Activated CD8-positive, alpha-beta memory T cell treated with anti-CD3 and anti-CD28 coated beads, Interleukin-2, amount 10 ng/mL, durations not matched to agents 7 days and 5 days (primary cell): Measurements from ENCODE around the gene URB1. TPM values are rescaled to one million over a fixed set of nuclear protein-coding genes. Genes with fewer than 3 reads are reported as not detected.

Source experiments
- ATAC-seq: fragments of 150-1000 bp; cut with Tn5 transposase; one replicate; pipeline ENCODE4 v1.10.0; 2021; ENCODE audit warnings: moderate library complexity
- CTCF ChIA-PET: fragments of 350-600 bp; sonication (Branson Sonifier 250); formaldehyde crosslinking; loops from one replicate; lab custom pipeline; 2021; ENCODE audit warnings: antibody characterized with exemption; lab: Charles Lee
- DNase-seq: peaks from one replicate; pipeline ENCODE4 v3.0.0-alpha.2; 2020
- H3K27ac Mint-ChIP-seq: one replicate; pipeline ENCODE4 v1.8.0; 2021; ENCODE audit warnings: mild to moderate bottlenecking, mixed read lengths
- H3K27me3 Mint-ChIP-seq: one replicate; pipeline ENCODE4 v1.8.0; 2021; ENCODE audit warnings: mixed read lengths
- H3K36me3 Mint-ChIP-seq: one replicate; pipeline ENCODE4 v1.8.0; 2021; ENCODE audit warnings: mild to moderate bottlenecking, mixed read lengths
- H3K4me1 Mint-ChIP-seq: one replicate; pipeline ENCODE4 v1.8.0; 2021; ENCODE audit warnings: mixed read lengths
- H3K4me3 Mint-ChIP-seq: one replicate; pipeline ENCODE4 v1.8.0; 2021; ENCODE audit warnings: mild to moderate bottlenecking, moderate library complexity, mixed read lengths
- H3K9me3 Mint-ChIP-seq: one replicate; pipeline ENCODE4 v1.8.0; 2022; ENCODE audit warnings: low read depth, mixed read lengths
- total RNA-seq, 2 experiments: library from RNA; stranded (reverse); gene quantifications; one replicate each; pipeline ENCODE4 v1.2.3, GENCODE V29; 2021

The URB1 gene
- total RNA-seq, 2 experiments from 2014 or later: 17.5 to 28.3 TPM

DNA sequence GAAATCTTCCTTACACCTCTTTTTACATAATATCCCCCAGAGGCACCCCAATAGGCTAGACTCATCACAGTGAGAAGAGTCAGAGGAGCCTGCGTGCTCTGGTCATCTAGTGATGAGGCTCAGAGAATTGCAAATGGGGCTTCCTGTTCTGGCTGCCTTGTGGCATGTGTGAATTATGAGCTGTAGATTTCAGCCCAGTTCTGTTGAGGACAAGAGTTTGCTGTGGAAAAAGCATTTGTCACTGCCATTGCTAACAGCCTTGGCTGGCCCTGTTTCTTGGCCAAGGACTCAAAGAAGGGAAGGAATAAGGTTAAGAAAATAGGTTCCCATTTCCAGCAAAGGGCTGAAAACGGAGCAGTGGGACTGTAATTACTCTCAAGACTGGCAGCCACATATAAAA lies 63.5 kb downstream of the URB1 start:
- H3K9me3 Mint-ChIP-seq: no peaks in the 10 kb centered on the region
- no peak for DNase-seq
- H3K4me3 Mint-ChIP-seq: no peak overlapping the region
- H3K36me3 Mint-ChIP-seq: peaks cover 74% of the 10 kb centered on the region
- CTCF ChIA-PET: no interaction called here
- no peaks in the 10 kb centered on the region for H3K4me1 Mint-ChIP-seq
- H3K27ac Mint-ChIP-seq: no peak overlapping the region
- no peak for ATAC-seq
- H3K27me3 Mint-ChIP-seq: no peaks in the 10 kb centered on the region

DNA sequence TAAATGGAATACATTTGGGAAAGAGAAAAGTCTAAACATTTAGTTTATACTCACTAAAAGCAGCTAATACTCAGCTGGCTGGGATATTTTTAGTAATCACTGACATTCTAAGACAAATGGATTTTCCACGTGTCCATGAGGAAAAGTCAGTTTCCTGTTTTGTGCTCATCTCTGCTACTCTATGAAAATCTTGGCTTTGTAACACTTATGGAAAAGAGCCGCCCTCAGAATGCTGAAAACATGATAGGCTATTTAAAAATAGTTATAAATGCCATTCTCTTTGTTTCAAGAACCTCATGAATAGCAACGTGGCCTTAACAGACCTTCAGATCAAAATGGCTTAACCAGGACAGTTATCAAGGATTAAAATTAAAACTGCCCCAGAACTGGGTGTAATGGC lies 64.2 kb downstream of the URB1 start:
- Mint-ChIP-seq H3K4me1 (no peaks in the 10 kb centered on the region), H3K4me3 (no peak overlapping the region), H3K36me3 (peaks cover 78% of the 10 kb centered on the region), H3K9me3 (no peaks in the 10 kb centered on the region), H3K27ac (no peak overlapping the region), H3K27me3 (no peaks in the 10 kb centered on the region)
- ATAC-seq (no peak), DNase-seq (no peak)
- CTCF ChIA-PET: no interaction called here

DNA sequence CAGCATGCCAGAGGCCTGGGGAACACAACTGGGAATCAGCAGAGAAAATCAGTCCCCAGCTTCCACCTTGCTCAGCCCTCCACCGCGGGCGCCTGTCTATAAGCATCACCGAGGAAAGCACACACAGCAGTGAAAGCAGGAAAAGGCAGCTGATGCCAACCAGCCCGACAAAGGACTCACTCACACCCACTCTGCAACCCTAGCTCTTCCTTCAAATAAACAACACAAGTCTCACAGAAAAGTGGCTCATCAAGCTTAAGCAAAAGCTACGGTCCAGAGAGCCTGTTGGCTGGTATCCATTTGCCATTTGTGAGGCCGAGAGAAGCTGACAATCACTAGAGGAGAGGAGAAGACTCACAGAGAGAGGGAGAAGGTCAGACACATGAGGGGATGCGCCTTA lies 67.1 kb downstream of the URB1 start:
- Mint-ChIP-seq H3K9me3 (no peaks in the 10 kb centered on the region), H3K36me3 (peaks cover 80% of the 10 kb centered on the region), H3K4me1 (no peaks in the 10 kb centered on the region), H3K27me3 (no peaks in the 10 kb centered on the region), H3K27ac (no peak overlapping the region), H3K4me3 (no peak overlapping the region)
- ATAC-seq (no peak), DNase-seq (no peak)
- CTCF ChIA-PET: no interaction called here

DNA sequence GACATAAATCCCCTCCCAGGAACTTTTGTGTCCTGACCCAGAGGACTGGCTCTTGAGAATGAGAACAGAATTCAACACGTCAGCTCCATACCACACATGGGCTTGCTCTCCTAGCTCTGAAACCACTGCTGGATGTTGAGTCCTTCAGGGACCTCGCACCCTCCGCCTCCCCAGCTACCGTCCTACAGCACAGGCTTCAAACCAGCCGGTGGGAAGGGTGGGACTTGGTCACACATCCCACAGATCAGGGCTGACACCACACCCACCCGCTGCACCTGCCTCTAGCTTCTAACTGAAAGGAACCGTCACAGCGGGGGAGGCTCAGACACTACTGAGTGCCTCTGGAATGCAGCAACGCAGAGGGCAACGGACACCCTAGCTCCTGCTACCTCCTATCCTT lies 70.1 kb downstream of the URB1 start:
- no peak for DNase-seq
- Mint-ChIP-seq H3K27me3 (no peaks in the 10 kb centered on the region), H3K27ac (no peak overlapping the region), H3K9me3 (no peaks in the 10 kb centered on the region), H3K36me3 (peaks cover 70% of the 10 kb centered on the region), H3K4me1 (no peaks in the 10 kb centered on the region), H3K4me3 (no peak overlapping the region)
- no peak for ATAC-seq
- CTCF ChIA-PET: no interaction called here

DNA sequence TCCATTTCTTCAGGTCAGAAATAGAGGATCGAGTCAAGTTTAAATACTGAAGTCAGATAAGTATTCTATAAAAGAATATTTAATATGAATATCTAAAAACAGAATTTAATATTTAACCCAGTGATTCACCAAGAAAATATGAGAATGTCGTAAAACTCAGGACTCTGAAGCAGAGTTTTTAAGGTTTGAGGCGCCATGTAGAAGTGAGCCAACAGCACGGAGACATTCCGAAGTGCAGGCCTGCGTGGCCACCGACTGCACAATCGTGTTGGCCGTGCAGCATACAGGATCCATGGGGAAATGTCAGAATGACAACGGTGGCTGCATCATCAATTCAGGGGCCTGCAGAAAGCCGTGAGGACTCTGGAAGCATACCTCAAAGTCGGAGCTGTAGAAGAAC lies 70.7 kb downstream of the URB1 start:
- no peak overlapping the region for H3K4me3 Mint-ChIP-seq
- H3K27me3 Mint-ChIP-seq: no peaks in the 10 kb centered on the region
- H3K27ac Mint-ChIP-seq: no peak overlapping the region
- DNase-seq (no peak), ATAC-seq (no peak)
- no peaks in the 10 kb centered on the region for H3K4me1 Mint-ChIP-seq
- CTCF ChIA-PET: no interaction called here
- no peaks in the 10 kb centered on the region for H3K9me3 Mint-ChIP-seq
- peaks cover 64% of the 10 kb centered on the region for H3K36me3 Mint-ChIP-seq

DNA sequence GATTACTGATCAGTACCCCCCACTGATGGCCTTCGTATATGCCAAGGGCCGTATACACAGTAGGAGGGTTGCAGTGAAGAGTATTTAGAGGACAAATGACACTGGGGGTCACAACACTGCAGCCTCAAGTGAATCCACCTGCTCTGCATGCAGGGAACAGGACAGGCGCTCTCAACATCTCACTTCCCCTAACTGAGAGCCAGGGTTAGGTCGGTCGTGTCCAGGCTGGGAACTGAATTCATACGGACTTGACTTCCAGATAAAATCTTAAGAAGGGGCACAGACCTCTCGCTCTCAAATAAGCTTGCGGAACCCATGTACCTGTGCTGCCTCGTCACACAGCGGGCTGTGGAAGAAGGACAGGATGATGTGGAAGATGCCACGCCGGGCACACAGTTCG lies 71.3 kb downstream of the URB1 start:
- Mint-ChIP-seq H3K9me3 (no peaks in the 10 kb centered on the region), H3K4me3 (no peak overlapping the region), H3K4me1 (no peaks in the 10 kb centered on the region), H3K27me3 (no peaks in the 10 kb centered on the region), H3K36me3 (peaks cover 59% of the 10 kb centered on the region), H3K27ac (no peak overlapping the region)
- no peak for ATAC-seq
- CTCF ChIA-PET: no interaction called here
- DNase-seq: no peak

DNA sequence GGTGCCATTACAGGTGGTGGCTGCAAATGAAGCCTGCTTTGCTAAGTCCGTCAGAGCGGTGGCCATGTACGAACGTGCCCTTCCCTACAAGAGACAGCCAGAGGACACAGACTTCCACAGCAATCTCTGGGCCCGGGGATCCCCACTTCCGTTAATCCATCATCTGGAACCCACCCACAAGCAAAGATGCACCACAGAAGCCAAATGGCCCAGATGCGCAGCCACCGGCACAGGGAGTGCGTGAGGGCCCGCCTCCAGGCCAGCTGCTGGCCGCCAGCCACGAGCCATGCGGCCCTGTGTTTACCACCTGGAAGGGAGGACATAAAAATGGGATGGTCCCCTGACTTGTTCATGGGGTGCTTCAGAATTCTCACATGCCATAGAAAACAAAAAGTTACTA lies 72.1 kb downstream of the URB1 start:
- ATAC-seq: no peak
- CTCF ChIA-PET: no interaction called here

DNA sequence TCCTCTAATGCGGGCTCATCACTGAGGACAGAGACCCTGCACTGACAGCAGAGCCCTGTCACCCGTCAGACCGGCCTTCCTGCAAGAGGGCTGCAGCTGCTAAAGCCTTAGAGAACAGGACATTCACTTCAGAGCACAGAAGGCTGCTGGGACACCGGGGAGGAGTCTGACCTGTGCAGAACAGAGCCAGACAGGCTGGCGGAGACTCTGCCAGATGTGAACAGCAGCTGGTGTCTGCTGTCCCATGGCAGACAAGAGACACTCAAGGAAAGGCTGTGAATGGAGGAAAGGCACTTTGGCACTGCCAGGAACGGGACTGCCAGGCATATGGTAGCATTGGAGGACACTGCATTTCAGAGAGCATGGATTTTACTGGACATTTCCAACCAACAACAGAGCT lies 72.8 kb downstream of the URB1 start:
- Mint-ChIP-seq H3K9me3 (no peaks in the 10 kb centered on the region), H3K27ac (no peak overlapping the region), H3K27me3 (no peaks in the 10 kb centered on the region), H3K4me3 (no peak overlapping the region), H3K36me3 (peaks cover 48% of the 10 kb centered on the region), H3K4me1 (no peaks in the 10 kb centered on the region)
- CTCF ChIA-PET: no interaction called here
- no peak for ATAC-seq
- DNase-seq: no peak

More for the DNA sequence above, 72.1 kb downstream of the URB1 start:
- Mint-ChIP-seq H3K9me3 (no peaks in the 10 kb centered on the region), H3K4me1 (no peaks in the 10 kb centered on the region), H3K4me3 (no peak overlapping the region), H3K27ac (no peak overlapping the region), H3K27me3 (no peaks in the 10 kb centered on the region), H3K36me3 (peaks cover 53% of the 10 kb centered on the region)
- no peak for DNase-seq

DNA sequence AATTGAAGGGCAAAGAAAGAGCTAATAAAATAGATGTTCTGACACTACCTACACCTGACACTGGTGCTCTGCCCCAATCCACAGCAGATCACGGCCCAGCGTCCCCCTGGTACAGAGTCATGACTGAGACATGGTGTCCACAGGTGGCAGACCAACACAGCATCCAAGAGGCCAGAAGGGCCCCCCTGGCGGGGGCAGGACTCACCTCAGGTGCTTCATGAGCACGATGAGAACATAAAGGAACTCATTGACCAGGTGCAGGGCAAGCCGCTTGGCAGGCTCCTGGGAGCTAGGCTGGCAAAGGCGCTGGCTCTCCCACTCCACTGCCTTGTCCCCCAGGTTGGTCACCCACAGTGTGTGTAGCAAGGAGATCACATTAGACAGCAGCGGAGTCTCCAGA lies 73.8 kb downstream of the URB1 start:
- no peaks in the 10 kb centered on the region for H3K9me3 Mint-ChIP-seq
- no peaks in the 10 kb centered on the region for H3K27me3 Mint-ChIP-seq
- H3K4me1 Mint-ChIP-seq: no peaks in the 10 kb centered on the region
- no peak overlapping the region for H3K4me3 Mint-ChIP-seq
- H3K27ac Mint-ChIP-seq: no peak overlapping the region
- peaks cover 41% of the 10 kb centered on the region for H3K36me3 Mint-ChIP-seq
- no peak for DNase-seq
- ATAC-seq: no peak
- CTCF ChIA-PET: no interaction called here

DNA sequence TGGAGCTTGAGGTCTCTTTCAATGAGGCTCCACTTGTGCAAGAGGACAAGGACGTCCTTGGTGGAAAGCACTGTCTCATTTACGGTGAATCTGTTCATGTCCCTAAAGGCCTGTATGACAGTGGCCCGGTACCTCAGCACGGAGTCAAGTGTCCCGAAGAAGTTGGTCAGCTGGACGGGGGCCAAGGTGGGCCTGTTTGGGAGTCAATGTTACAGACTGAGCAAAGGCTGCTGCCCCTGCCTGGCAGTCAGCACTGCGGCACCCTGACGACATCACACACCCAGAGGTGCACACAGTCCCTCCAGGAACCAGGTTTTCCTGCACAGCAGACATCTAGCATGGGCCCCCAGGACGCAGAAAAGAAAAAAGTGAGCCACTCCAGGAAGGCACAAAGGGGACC lies 75.1 kb downstream of the URB1 start:
- Mint-ChIP-seq H3K36me3 (peaks cover 34% of the 10 kb centered on the region), H3K9me3 (no peaks in the 10 kb centered on the region), H3K4me1 (no peaks in the 10 kb centered on the region), H3K27me3 (no peaks in the 10 kb centered on the region), H3K4me3 (no peak overlapping the region), H3K27ac (no peak overlapping the region)
- ATAC-seq (no peak), DNase-seq (no peak)
- CTCF ChIA-PET: no interaction called here

DNA sequence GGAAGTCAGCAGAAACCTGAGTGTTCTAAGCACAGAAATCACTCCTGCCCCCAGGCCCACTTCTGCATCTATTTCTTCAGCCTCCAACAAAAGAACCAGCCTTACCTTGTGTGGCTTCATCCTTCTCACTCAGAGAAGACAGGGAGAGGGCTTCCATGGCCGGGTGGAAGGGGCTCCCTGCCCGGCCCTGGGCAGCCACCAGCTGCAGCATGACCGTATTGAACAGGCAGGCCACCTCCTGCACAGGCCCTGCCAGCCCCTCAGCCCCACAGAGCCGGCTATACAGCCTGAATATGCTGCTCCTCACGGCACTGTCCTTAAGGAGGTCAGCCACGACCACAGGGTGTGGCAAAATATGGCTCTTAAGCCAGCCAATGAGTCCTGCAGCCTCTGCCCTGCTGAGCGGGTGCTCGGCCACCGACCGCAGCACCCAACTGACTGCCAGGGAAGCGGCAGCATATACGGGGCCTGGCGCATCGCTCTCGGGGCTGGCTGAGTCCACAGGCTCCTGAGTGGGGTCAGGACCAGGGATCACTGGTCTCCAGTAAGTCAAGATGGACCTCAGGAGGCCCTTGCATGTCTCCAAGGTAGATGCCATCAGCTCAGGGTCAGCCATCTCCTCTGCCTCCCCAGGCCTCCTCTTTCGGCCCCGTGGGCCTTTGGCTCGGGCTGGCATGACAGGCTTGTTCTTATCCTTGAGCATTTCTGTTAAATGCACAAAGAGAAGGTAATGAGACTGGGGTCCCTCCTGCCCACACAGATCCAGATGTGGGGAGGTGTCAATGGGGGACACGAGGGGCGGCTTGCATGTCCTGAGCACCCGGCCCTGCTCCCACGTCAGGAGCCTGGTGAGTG lies 76.2 kb downstream of the URB1 start:
- Mint-ChIP-seq H3K4me1 (no peaks in the 10 kb centered on the region), H3K4me3 (no peak overlapping the region), H3K27ac (no peak overlapping the region), H3K36me3 (peaks cover 26% of the 10 kb centered on the region), H3K27me3 (no peaks in the 10 kb centered on the region), H3K9me3 (no peaks in the 10 kb centered on the region)
- CTCF ChIA-PET: no interaction called here
- no peak for DNase-seq
- ATAC-seq: no peak

DNA sequence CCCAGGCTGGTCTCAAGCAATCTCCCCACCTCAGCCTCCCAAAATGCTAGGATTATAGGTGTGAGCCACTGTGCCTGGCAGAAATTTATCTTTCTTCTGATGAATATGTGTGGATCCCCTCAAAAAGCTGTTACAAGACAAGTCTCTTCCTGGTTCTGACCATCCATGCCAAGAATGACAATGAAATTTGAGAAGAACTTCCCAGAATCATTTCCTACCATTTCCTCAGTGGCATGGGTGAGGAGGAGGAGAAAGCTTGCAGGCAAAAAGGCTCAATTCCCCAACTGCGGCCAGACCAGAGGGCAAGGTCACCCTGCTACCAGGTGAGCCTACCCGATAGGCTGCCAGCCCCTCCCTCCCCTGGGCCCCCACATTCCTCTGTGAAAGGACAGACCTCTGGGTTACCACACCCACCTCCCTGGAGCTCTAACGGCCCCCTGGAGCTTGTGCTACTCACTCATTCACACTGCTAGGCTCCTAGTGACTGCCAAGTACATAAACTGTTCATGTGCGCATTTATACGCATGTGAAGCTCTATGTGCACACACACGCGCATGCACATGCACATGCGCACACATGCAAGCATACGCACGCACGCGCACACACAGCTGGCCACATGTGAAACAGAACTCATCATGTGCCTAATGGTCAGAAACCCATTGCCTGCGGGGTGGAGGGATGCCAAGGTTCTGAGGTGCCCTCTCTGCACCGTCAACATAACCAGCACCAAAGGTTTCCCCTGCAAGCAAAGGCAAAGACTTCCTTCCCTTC lies 77.1 kb downstream of the URB1 start:
- Mint-ChIP-seq H3K9me3 (no peaks in the 10 kb centered on the region), H3K27me3 (no peaks in the 10 kb centered on the region), H3K4me3 (no peak overlapping the region), H3K4me1 (no peaks in the 10 kb centered on the region), H3K27ac (no peak overlapping the region), H3K36me3 (peaks cover 22% of the 10 kb centered on the region)
- ATAC-seq (no peak), DNase-seq (no peak)
- CTCF ChIA-PET: interaction anchor here (0.7 kb wide), 1 partner anchor 53 kb away, joined by 3 read pairs; no protein-coding TSS in a partner anchor

DNA sequence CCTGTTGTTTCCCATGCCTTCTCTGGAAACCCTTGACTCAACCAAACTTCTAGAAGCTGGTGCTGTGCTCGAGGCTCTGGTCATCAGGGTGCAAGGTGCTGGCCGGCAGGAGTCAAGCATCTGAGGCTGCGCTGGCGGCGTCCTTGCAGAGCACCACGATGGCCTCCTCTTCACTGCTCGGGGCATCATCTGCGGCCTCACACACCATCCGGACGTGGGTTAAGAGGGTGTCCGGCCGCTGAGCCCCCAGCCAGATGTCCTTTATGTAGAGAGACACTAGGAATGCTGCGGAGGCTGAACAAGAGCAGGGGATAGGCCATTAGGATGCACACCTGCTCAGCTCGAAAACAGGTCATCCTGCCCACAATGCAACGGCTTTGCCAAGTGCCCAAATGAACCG lies 78.0 kb downstream of the URB1 start:
- Mint-ChIP-seq H3K4me1 (no peaks in the 10 kb centered on the region), H3K4me3 (no peak overlapping the region), H3K9me3 (no peaks in the 10 kb centered on the region), H3K27me3 (no peaks in the 10 kb centered on the region), H3K27ac (no peak overlapping the region), H3K36me3 (peaks cover 21% of the 10 kb centered on the region)
- CTCF ChIA-PET: no interaction called here
- DNase-seq (no peak), ATAC-seq (no peak)

DNA sequence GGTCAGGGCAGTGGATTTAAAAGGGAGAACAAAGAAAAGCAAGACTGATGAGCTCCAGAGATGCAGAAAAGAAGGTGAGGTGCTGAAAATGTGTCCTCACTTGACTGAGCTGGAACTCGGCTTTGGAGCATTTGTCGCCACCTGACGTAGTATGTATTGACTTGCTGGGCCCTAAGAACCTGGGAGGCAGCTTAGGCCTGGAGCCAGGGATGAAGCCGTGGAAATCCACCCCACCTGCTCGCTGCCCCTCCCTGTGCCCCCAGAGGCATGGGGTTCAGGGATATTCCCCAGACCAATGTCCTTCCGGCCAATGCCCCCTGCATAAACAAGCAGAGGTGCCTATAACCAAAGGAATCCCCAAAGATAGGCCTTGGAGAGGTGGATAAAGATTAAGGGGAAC lies 79.8 kb downstream of the URB1 start:
- H3K27me3 Mint-ChIP-seq: no peaks in the 10 kb centered on the region
- DNase-seq (peak; percentile 40), ATAC-seq (no peak)
- CTCF ChIA-PET: no interaction called here
- H3K9me3 Mint-ChIP-seq: no peaks in the 10 kb centered on the region
- peaks cover 6% of the 10 kb centered on the region for H3K36me3 Mint-ChIP-seq
- no peak overlapping the region for H3K27ac Mint-ChIP-seq
- H3K4me1 Mint-ChIP-seq: no peaks in the 10 kb centered on the region
- H3K4me3 Mint-ChIP-seq: no peak overlapping the region
